HG03439 (cell line): ENCODE measurements around the gene TMBIM1.
"Not testable (repeated sequence)": the region's sequence is repeated elsewhere in the genome, so short reads cannot be mapped to it uniquely, and the experiment has no call there.

ENCODE experiments used
- ATAC-seq: cut with Tn5 transposase; IDR thresholded peaks from one replicate; pipeline ENCODE4 v1.9.1; 2021; ENCODE audit warnings: mild to moderate bottlenecking, moderate library complexity; ENCODE audit not compliant: unreplicated experiment

Gene TMBIM1

GRCh38 chr2:218291318-218292047 is 820 bp downstream of the TMBIM1 start:
- ATAC-seq = no peak

GRCh38 chr2:218290316-218291261 is 1.7 kb downstream of the TMBIM1 start:
- ATAC-seq = peak; percentile 52

- ATAC-seq = no peak
These were observed 2.5 kb downstream of the TMBIM1 start for GRCh38 chr2:218289639-218290315.

GRCh38 chr2:218286570-218287459 is 5.5 kb downstream of the TMBIM1 start:
- peak; percentile 42 for ATAC-seq

- ATAC-seq = no peak
These were observed 6.7 kb downstream of the TMBIM1 start for GRCh38 chr2:218285604-218286003.

GRCh38 chr2:218284106-218284811 is 8.0 kb downstream of the TMBIM1 start:
- ATAC-seq = peak; percentile 62

- no peak for ATAC-seq
These were observed 9.9 kb downstream of the TMBIM1 start for GRCh38 chr2:218282173-218282991.

GRCh38 chr2:218281449-218281848 is 10.9 kb downstream of the TMBIM1 start:
- no peak for ATAC-seq

- no peak for ATAC-seq
These were observed 11.9 kb downstream of the TMBIM1 start for GRCh38 chr2:218280260-218280870.

GRCh38 chr2:218278531-218279360 is 13.6 kb downstream of the TMBIM1 start:
- ATAC-seq = no peak

- no peak for ATAC-seq
These were observed 14.4 kb downstream of the TMBIM1 start for GRCh38 chr2:218277921-218278320.

GRCh38 chr2:218276986-218277755 is 15.1 kb downstream of the TMBIM1 start:
- ATAC-seq = no peak

- no peak for ATAC-seq
These were observed 16.8 kb downstream of the TMBIM1 start for GRCh38 chr2:218275371-218276072.

- no peak for ATAC-seq
These were observed 17.7 kb downstream of the TMBIM1 start for GRCh38 chr2:218274586-218274985.

- ATAC-seq = no peak
These were observed 18.4 kb downstream of the TMBIM1 start for GRCh38 chr2:218273908-218274249.

- not testable (repeated sequence) for ATAC-seq
These were observed 18.9 kb downstream of the TMBIM1 start for GRCh38 chr2:218273214-218273907.
